HG03066 (cell line): ENCODE data around the gene HS1BP3.

Source experiments
- ATAC-seq: cut with Tn5 transposase; IDR thresholded peaks from one replicate; pipeline ENCODE4 v1.9.1; 2021; ENCODE audit warnings: low read depth; ENCODE audit not compliant: unreplicated experiment

HS1BP3 gene

GRCh38 chr2:20633001-20633400, 17.9 kb downstream of the HS1BP3 start:
- no peak for ATAC-seq

DNA sequence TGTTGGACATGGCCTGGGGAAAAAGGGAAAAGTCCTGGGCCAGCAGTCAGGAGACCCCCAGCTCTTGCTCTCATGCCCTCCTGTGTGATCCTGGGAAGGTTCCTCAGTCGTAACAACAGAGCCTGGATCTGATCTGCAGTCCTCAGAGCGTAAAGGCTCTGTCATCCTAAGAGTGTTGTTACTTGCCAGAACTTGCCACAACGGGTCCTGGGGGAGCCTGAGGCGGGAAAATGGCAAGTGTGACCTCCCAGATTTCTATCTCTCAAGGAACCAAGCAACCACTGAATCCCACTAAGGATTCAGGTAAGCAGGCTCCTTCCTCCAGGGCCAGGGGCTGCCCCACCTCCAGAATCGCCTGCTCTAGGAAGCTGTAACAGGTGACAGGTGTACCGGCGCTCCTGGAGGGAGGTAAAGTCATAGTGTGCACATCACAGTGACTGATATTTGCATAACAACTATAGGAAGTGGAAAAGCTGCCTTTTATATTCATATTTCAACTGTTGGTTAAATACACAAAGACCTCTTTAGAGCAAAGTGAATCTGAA, 18.4 kb downstream of the HS1BP3 start:
- ATAC-seq, result no peak

DNA sequence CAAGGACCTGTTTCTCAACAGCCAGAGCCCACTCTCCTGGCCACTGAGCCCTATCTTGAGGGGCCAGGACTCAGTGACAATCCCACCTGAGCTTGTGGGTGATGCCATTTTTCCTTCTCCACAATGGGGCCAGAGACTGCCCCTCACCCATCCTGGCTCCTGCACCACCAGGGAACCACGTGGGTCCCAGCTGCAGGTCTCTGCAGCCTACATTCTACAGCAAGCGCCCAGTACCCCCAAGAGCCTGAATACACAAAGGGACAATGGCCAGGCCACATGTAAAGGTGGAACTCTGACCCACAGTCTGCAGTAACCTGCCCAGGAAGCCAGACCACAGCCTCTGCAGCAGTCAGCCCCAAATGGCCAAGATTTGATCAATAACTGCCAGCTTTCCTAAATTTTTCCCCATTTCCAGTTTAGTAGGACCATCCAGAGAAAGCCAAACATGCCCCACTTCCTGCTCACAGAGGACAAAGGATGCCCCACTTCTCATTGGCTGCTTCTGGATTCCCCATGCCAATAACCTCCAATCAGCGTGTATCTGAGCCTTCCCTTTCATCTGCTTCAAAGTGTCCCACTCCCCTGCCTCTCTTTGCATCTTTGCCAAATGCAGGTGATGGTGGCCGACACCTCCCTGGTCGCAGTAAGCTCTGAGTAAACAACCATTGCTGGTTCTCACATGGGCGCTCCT, 19.1 kb downstream of the HS1BP3 start:
- no peak for ATAC-seq

GRCh38 chr2:20630967-20631366, 19.9 kb downstream of the HS1BP3 start:
- ATAC-seq, result no peak

DNA sequence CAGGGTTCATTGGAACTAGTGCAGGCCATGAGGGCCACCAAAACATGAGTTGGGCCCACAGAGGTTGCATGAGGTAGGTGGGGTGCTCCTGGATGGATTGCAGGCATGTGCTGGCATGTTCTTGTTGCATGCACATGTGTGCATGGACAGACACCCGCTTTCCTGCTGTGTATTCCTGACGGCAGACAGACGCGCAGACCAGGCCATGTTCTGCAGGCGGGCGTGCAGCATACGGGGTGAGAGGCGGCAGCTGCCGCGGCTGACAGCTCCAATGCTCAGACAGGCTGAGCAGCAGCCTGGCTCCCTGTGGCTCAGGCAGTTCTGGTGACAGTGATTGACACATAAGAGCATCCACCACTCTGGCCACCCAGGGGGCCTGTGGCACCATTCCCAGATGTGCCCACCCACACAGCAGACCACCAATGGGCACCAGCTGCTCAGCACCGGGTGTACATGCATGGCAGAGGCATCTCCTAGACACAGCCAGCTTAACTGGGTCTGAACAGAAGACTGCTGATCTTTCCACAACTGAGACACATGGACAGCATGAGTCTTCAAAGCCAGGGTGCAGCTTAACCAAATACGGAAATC, 21.2 kb downstream of the HS1BP3 start:
- no peak for ATAC-seq

DNA sequence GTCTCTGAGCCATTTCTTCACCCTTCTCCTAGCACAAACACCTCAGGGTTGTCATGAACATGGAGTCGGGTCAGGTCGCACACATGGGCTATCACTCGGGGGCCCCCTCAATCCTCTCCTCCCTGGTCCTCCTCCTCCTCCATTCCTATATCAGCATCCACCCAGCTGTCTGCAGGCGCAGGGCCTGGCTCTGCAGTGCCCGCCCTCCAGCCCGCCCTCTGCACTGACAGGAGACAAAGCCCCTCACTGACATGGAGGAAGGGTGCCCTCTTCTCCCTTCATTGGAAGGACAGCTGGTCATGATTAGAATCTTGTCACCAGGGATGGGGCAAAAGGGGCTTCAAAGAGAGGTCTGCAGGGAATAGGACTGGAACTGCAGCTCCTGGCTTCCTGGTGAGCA, 21.7 kb downstream of the HS1BP3 start:
- ATAC-seq, result no peak

GRCh38 chr2:20627712-20628380, 23.1 kb downstream of the HS1BP3 start:
- ATAC-seq, result no peak

DNA sequence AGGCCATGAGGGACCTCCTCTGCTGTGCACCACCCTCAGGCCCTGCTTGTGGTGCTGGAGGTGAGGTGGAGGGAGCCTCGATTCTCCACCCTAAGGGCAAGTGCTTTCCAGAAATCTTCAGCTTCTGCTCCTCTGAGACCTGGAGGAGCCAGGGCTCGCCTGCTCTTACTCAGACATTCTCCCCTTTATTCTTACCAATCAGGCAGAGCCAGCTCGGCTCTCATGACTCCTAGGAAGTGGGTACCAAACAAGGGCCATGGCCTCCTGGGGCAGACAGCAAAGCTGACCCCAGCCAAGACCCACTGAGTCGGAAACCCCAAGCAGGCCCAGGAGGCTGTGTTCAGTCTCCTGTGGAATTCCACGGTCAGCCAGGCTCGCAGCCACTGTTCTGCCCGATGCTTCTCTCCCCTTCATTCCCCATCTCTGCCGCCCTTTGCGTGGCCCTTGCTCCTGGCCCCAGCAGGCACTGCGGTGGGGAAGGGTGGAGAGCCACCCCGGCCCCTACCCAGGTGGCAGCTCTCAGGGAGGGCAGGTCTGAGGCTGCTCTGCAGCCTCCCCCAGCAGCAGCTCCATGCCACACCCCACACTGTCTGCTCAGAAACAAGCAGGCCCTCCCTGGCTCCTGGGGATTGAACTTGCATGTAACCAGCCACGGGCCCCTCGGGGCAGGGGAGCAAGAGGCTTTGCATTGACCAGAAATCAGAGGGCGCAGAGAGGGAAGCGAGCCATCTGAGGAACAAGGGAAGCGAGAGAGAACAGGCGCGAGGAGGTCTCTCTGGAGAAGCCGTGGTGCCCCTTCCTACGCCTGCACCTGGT, 24.0 kb downstream of the HS1BP3 start:
- ATAC-seq, result no peak

GRCh38 chr2:20626392-20626697, 24.6 kb downstream of the HS1BP3 start:
- ATAC-seq, result no peak

DNA sequence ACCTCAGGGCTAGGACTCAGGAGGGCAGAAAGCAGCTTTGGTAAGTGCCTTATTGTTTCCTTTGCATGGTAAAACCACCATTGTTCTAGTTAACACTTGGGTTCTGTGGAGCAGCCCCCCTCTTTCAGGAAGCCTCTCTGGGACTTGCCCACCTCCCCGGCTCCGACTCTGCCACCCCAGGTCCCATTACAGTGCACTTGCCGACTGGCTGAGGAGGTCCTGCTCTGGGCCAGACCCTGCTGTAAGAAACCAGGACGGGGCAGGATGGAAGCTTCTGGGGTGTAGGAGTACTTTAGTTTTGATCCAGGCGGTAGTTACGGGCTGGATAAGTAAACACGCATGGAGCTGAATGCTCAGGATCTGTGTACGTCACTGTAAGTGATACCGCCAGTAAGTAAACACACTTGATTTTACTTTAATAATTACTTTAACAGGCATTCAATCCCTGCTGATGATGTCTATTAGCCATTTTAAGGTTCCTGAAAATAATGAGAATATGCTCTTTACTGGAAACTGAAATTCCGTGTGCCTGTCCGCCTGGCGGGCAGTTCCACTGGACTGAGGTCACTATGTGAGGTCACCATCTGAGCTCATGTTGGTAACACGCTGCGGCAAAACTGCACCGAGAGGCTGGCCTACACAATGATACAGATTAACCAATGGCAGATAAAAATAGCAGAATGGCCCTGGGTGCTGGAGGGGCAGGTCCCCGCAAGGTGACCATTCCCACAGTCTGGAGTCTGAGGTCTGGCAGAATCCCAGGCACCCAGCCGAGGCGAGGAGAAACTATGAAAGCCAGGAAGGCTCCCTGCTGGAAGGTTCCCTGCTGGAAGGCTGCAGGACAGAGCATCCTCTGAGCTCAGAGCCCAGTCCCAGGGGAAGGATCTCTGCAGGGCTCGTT, 25.2 kb downstream of the HS1BP3 start:
- ATAC-seq, result no peak

DNA sequence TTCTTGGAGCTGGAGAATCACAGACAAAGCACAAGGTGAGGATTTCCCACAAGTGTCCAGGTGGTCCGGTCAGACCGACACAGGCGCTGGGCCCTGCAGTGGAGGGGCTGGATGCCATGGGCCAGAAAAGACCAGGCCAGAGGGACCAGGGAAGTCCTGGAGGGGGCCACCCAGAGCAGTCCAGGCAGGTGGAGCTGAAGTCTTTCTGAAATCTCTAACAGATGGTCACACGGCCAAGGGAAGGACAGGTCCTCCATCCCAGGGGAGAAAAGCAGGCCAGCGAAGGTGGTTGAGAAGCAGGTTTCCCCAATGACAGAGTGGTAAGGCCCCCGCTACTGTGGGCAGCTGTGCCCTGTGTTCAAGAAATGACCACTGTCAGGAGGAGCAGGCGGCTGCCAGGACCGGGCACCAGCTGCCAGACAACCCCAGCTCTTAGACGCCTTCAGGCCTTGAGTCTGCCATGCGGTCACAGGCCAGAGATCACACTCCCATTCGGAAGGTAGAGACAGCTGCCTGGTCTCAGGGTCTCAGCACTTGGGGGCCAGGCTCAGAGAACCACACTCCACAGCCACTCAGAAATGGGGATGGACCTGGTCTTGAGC, 25.9 kb downstream of the HS1BP3 start:
- no peak for ATAC-seq

DNA sequence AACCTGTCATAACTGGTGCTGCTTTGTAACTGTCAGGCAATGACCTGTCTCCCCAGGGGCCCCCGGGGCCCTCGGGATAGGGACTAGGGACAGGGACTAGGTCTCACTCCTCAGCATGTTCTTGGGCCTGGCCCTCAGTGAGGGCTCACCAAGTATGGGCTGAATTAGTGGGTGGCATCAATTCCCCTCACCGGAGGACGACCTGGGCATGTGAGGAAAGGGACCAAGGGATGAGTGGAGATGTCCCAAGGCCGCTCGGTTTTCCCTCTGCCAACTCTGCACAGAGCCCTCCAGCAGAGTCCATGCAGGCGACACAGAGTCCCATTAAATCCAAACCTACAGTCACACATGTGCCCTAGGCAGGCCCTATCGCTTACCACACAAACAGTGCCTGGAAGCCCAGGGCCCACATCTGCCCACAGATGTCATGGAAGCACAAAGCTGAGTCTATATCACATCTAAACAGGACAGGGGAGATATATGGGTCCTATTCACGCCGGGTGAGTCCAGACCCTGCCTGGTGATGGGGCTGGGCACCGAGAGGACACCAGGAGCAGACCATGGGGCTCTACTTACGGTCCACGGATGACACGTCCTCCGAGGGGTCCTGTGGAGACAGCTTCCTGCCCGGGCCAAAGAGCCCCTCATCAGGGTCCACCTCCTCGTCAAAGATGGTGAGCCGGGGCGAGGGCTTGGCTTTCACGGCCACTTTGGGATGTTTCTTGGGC, 26.6 kb downstream of the HS1BP3 start:
- ATAC-seq, result no peak

DNA sequence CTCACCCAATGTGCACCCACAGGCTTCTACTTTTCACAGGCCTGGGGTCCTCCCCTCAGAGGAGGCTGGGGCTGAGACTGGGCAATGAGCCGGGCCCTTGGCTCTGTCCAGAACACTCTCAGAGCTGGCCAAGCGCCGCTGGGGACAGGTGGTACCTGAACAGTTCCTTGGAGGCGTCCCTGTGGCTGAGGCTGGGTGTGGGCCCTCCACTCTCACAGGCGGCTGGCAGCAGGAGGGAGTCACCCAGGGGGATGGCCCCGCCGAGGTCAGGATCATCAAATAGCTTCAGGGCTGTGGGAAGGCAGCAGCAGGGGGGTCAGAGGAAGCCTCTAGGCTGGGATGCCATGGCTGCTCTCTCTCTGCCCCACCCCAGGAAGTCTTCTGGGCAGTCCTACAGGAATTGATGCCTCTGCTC, 27.1 kb downstream of the HS1BP3 start:
- no peak for ATAC-seq

GRCh38 chr2:20623241-20623640, 27.7 kb downstream of the HS1BP3 start:
- no peak for ATAC-seq

DNA sequence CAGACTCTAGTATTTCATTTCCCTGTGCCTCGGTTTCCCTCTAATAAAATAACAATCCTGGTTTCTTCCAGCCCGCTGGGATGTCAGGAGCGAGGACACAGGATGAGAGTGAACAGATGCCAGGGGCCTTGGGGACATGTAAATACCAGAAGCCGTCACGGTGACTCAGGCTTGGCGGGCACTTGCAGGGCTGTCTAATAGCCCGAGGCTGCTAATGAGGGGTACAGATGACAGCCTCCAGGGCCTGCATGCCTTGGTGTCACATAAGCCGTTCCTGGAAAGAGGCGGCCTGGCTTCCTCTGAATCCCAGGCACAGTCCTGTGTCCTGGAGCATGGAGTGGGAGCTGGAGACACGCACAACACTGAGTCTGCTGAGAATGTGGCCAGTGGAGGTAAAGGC, 28.2 kb downstream of the HS1BP3 start:
- ATAC-seq, result no peak

DNA sequence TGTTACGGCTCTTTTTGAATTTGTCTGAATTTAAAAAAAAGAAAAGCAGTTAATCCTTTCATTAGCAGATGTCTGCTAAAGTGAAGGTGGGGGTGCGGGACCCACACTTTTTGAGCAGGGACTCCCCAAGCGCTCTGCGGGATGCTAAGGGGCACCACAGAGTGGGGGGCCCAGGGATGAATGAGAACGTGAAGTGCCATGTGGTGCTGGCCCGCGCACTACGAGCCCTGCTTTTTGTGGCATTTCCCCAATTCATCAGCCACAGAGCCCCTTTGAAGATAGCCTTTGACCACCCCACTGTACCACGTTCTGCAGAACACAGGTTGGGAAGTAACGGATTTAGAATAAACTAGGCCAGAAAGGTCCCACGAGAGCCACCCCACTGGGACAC, 28.6 kb downstream of the HS1BP3 start:
- ATAC-seq, result no peak

DNA sequence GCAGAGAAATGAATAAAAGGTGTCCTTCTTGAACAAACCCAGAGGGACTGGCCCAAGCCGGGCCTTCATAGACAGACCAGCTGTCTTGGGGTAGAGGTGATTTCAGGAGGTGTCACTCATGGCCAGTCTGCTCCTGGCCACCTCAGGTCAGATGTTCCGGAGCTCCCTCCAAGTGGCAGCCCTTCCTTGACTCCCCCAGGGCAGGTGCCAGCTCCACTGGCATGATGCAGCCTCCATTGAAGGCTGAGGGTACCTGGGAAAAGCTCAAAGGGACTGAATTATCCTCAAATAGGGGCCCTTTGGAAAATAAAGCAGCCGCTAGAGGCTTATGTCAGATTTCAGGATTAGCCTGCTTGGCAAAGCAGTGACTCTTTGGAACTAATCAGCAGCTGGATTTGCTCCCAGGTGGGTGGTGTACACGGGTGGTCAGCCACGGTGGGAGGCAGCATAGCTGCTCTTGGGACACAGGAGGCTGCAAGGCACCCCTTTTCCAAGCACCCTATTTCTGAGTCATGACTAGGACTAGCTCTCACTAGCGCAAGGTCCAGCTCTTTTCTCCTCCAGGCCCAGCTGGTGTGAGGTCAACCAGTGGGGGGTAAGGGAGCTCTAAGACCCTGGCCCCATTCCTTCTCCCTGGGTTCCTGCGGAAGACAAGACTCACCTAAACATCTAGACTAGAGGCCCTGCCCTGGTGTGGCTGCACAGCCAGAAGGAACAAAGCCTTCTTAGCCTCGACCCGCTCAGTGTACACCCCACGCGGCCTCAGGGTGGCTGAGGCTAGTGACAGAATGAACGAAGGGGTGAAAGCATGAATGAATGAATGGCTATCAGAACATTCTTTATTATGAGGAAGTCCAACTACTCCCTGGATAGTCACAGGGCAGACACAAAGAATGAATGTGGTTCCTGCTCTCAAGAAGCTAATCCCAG, 29.3 kb downstream of the HS1BP3 start:
- no peak for ATAC-seq
